HG02852 (cell line): ENCODE measurements around the gene S100A10.

ENCODE experiments used
- ATAC-seq: cut with Tn5 transposase; IDR thresholded peaks from one replicate; pipeline ENCODE4 v1.9.1; 2021; ENCODE audit warnings: mild to moderate bottlenecking, moderate library complexity; ENCODE audit not compliant: unreplicated experiment

S100A10 gene

GRCh38 chr1:152013664-152014237 is 20.1 kb upstream of the S100A10 start:
- ATAC-seq, result no peak

DNA sequence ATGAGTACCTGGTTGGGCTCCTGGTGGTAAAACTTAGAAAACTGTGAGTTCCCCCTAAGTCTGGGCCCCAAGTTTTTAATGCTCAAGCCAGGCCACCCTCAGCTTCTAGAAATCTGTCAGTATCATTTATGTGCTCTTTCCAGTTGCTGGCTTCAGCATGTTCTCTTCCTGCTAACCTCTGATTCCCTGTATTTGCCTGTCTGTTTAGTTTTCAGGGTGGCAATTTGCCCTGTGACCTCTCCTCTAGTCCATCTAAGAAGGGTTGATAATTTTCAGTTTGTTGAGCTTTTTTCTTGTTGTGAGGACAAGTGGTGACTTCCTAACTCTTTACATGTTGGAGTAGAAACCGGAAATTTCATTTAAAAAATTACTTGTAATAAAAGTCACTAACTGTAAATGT is 16.0 kb upstream of the S100A10 start:
- no peak for ATAC-seq

- no peak for ATAC-seq
Observed at GRCh38 chr1:152007047-152007446, 13.4 kb upstream of the S100A10 start.

DNA sequence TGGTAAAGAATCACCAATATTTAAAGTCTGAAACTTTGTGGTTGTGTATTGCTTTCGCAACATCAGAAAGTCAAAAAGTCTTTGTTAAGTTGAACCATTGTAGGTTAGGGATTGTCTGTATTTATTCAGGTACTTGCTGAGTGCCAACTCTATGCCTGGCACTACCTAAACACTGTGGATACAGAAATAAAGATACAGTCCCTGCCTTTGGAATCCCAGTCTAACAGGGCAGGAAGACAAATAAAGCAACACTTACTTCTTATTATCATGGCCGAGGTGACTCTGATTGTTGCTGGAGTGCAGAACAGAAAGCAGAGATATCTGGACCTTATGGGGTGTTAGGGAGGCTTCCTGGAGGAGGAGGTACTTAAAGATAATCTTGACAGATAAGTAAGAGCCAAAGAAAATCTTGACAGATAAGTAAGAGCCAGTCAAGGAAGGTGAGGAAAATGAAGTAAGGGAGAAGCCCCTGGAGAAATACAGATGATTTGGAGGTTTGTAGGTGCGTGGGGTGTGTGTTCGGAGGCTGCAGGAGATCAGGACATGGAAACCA is 11.8 kb upstream of the S100A10 start:
- no peak for ATAC-seq

GRCh38 chr1:152003846-152004442 is 10.3 kb upstream of the S100A10 start:
- ATAC-seq, result no peak

- no peak for ATAC-seq
Observed at GRCh38 chr1:152002960-152003359, 9.3 kb upstream of the S100A10 start.

- no peak for ATAC-seq
Observed at GRCh38 chr1:152001631-152002584, 8.2 kb upstream of the S100A10 start.

- ATAC-seq, result no peak
Observed at GRCh38 chr1:152000964-152001630, 7.4 kb upstream of the S100A10 start.

GRCh38 chr1:151998611-151999362 is 5.1 kb upstream of the S100A10 start:
- ATAC-seq, result no peak

DNA sequence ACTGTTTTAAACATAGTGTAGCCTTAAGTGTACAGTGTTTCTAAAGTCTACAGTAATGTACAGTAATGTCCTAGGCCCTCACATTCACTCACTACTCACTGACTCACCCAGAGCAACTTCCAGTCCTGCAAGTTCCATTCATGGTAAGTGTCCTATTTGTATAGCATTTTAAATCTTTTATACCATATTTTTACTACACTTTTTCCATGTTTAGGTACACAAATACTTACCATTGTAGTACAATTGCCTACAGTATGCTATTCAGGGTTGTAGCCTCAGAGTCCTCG is 3.6 kb upstream of the S100A10 start:
- ATAC-seq, result no peak

DNA sequence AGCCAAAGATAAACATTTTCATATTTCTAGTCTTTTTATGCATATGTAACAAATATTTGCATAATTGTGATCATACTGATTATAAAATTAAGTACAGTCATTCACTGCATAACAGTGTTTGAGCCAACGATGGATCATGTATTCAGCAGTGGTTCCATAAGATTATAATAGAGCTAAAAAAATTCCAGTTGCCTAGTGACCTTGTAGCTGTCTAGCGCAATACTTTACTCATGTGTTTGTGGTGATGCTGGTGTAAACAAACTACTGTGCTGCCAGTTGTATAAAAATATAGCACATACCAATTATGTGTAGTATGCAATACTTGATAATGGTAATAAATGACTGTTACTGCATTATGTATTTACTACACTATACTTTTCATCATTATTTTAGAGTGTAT is 2.1 kb upstream of the S100A10 start:
- no peak for ATAC-seq

DNA sequence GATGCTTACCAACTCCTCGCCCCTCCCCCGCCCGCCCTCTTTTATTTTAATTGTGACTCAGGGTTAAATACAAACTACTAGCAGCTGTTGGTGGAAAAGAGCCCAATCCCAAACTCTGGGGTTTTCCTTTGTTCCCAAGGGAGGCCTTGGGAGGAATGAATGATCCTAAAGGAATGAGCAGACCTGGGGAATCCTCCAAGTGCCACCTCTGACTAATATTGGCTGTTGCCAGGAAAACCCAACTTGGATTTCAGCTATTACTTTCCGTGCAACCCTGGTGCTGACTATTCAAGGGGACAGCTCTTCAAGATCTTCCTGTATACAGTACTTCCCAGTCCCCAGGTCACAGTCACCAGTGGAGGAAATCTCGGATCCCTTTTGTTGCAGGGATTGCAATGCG is 1.3 kb upstream of the S100A10 start:
- ATAC-seq, result no peak

DNA sequence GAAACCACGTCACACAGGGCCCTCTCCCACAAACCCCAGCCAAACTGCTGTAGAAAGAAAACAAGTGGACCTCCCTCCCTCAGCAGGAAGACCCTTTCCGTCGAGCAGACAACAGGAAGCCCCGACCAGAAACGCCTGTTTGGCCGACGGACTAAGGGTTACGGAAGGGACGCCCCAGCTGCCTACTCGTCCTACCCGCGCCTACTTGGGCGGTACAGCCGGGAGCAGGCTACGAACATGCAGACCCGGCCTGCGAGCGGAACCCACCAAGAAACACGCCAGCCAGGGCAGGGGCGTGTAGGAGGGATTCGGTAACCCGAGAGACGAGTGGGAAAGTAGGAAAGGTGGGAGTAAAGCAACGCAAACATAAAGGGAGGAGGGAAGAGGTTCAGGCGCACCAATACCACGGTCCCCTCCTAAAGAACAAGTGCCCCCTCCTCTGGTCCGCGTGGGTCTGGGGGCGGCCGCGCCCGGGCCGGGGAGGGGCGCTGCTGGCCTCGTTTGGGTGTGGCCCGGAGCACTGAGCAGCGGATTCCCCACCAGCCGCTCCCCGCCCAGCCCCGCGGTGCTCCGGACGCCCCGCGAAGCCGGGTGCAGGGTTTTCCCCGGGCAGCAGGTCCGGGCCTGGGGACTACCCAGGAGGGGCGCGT is 450 bp downstream of the S100A10 start:
- peak; percentile 38 for ATAC-seq

DNA sequence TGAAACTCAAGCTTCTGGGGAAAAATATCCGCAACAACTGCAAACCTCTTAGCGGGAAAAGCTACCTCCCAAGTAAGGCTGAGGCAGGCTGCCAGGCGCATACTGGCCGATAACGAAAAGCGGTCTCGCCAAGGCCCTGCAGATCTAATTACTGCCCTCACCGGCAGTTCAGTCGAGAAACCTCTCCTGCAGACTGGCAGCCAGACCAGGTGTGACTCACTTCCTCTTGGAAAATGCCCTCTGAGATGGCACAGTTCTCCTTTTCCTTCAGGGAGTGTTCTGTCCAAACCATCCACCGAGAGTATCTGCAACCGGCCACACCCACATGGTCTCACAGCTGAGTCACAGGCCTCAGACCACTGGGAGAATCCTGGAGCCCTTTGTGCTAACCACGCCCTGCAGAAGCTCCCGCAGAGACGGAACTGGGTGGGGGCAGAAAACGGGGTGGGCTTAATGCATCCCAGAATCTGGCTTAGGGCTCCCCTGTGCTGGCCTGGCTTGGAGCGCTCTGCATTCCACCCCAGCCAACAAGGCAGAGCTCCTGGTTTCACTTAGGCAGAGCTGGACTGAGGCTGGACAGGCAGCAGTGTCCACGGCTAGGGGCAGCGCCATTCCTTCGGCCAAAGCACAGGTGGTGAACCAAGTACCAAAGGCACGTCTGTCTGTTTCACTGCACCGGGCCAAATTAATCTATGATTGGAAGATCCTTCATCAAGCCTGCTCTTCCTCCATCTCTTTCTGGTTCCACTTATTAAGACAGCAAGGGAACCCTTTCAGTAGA is 1.2 kb downstream of the S100A10 start:
- ATAC-seq, result no peak

DNA sequence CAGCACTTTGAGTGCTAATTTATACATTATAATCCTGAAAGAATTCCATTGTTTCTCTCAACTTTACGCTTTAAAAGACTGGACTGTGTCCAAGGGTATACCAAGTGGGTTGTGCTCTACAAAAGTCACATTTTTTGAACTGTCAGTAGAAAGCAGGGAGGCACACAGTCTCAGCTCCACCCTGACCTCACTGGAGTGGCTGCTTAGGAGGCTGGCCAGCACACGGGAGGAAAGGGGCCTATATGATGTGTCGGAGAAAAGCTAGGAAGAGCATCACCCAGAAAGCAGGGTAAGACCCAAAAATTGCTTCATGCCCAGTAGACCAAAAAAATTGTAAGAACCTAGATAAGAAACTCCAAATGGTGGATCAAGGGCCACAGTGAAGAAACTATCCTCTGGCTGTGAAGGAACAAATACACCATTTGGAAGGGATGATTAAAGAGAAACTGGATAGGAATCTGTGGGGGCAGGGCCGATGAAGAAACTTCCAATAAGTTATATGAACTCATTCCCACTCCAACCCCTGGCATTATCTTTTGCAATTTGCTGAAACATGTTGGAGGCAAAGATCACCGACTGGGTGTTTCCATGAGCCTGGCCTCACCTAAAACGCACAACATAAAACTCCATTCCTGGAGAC is 1.9 kb downstream of the S100A10 start:
- no peak for ATAC-seq

GRCh38 chr1:151990856-151991198 is 2.8 kb downstream of the S100A10 start:
- no peak for ATAC-seq

GRCh38 chr1:151990058-151990855 is 3.4 kb downstream of the S100A10 start:
- ATAC-seq, result no peak

- ATAC-seq, result no peak
Observed at GRCh38 chr1:151989211-151989862, 4.3 kb downstream of the S100A10 start.
